ENCODE results near the gene KCNQ1.

The KCNQ1 gene

GRCh38 chr11:2849994-2850770 lies 405.4 kb downstream of the KCNQ1 start:
- Histone ChIP-seq H3K36me3 (ENCODE audit: insufficient read depth, low read length) (no peaks in the 10 kb centered on the region), H3K9ac (ENCODE audit: low read depth, low read length) (no peak overlapping the region), H3K4me1 (ENCODE audit: insufficient read depth, low read length) (no peaks in the 10 kb centered on the region), H3K79me2 (ENCODE audit: insufficient read depth, low read length) (no peaks in the 10 kb centered on the region), H2AFZ (ENCODE audit: low read depth, low read length) (no peak overlapping the region), H4K20me1 (ENCODE audit: insufficient read depth, low read length) (peaks cover under 1% of the 10 kb centered on the region; the same call in 1 of the 2 replicates), H3K4me2 (ENCODE audit: insufficient read depth, low read length) (no peak overlapping the region), H3K4me3 (ENCODE audit: low read depth in 1 of 2, low read length in 2 of 2) (no peak overlapping the region), H3K9me3 (ENCODE audit: insufficient read depth, low read length, severe bottlenecking) (no peaks in the 10 kb centered on the region), H3K27me3 (ENCODE audit: insufficient read depth, low read length, poor library complexity) (no peaks in the 10 kb centered on the region), H3K27ac (ENCODE audit: low read length) (no peak overlapping the region)
- DNase-seq = no peak
- TF ChIP-seq CTCF (IDR thresholded peaks at IDR 0.05; ENCODE audit: borderline replicate concordance, extremely low read depth, low read length, poor library complexity, severe bottlenecking) (no peak), EZH2 (IDR thresholded peaks at IDR 0.05; ENCODE audit: borderline replicate concordance, low read depth, low read length, severe bottlenecking) (no peak)
- ATAC-seq (ENCODE audit: insufficient read depth, low read depth) = no peak

GRCh38 chr11:2853401-2853800 lies 408.6 kb downstream of the KCNQ1 start:
- TF ChIP-seq CTCF (IDR thresholded peaks at IDR 0.05; ENCODE audit: borderline replicate concordance, extremely low read depth, low read length, poor library complexity, severe bottlenecking) = no peak
- TF ChIP-seq EZH2 (IDR thresholded peaks at IDR 0.05; ENCODE audit: borderline replicate concordance, low read depth, low read length, severe bottlenecking) = no peak
- Histone ChIP-seq H3K4me1 (ENCODE audit: insufficient read depth, low read length) (no peaks in the 10 kb centered on the region), H3K27ac (ENCODE audit: low read length) (no peak overlapping the region), H3K4me3 (ENCODE audit: low read depth in 1 of 2, low read length in 2 of 2) (no peak overlapping the region), H4K20me1 (ENCODE audit: insufficient read depth, low read length) (no peaks in the 10 kb centered on the region; the same call in 1 of the 2 replicates), H3K9me3 (ENCODE audit: insufficient read depth, low read length, severe bottlenecking) (no peaks in the 10 kb centered on the region), H3K9ac (ENCODE audit: low read depth, low read length) (no peak overlapping the region), H3K36me3 (ENCODE audit: insufficient read depth, low read length) (no peaks in the 10 kb centered on the region), H3K27me3 (ENCODE audit: insufficient read depth, low read length, poor library complexity) (no peaks in the 10 kb centered on the region), H3K4me2 (ENCODE audit: insufficient read depth, low read length) (no peak overlapping the region), H3K79me2 (ENCODE audit: insufficient read depth, low read length) (no peaks in the 10 kb centered on the region), H2AFZ (ENCODE audit: low read depth, low read length) (no peak overlapping the region)
- no peak for DNase-seq
- ATAC-seq (ENCODE audit: insufficient read depth, low read depth) = no peak

GRCh38 chr11:2853997-2854560 lies 409.3 kb downstream of the KCNQ1 start:
- Histone ChIP-seq H3K79me2 (ENCODE audit: insufficient read depth, low read length) (no peaks in the 10 kb centered on the region), H4K20me1 (ENCODE audit: insufficient read depth, low read length) (no peaks in the 10 kb centered on the region), H3K4me2 (ENCODE audit: insufficient read depth, low read length) (no peak overlapping the region), H3K9ac (ENCODE audit: low read depth, low read length) (no peak overlapping the region), H3K27ac (ENCODE audit: low read length) (no peak overlapping the region), H3K27me3 (ENCODE audit: insufficient read depth, low read length, poor library complexity) (no peaks in the 10 kb centered on the region), H2AFZ (ENCODE audit: low read depth, low read length) (no peak overlapping the region), H3K4me3 (ENCODE audit: low read depth in 1 of 2, low read length in 2 of 2) (no peak overlapping the region), H3K4me1 (ENCODE audit: insufficient read depth, low read length) (no peaks in the 10 kb centered on the region), H3K36me3 (ENCODE audit: insufficient read depth, low read length) (no peaks in the 10 kb centered on the region), H3K9me3 (ENCODE audit: insufficient read depth, low read length, severe bottlenecking) (no peaks in the 10 kb centered on the region)
- DNase-seq = no peak
- TF ChIP-seq EZH2 (IDR thresholded peaks at IDR 0.05; ENCODE audit: borderline replicate concordance, low read depth, low read length, severe bottlenecking) = no peak
- no peak for TF ChIP-seq CTCF (IDR thresholded peaks at IDR 0.05; ENCODE audit: borderline replicate concordance, extremely low read depth, low read length, poor library complexity, severe bottlenecking)
- ATAC-seq (ENCODE audit: insufficient read depth, low read depth) = no peak
